A673 (cell line): Measurements from ENCODE around the gene GSG1. TPM values are rescaled to one million over a fixed set of nuclear protein-coding genes. Genes with fewer than 3 reads are reported as not detected.

Source experiments
- BruUV-seq: library from RNA; stranded (reverse); fragments of 400-500 nt; replicated peaks from 2 replicates; lab custom pipeline; 2021; lab: Mats Ljungman, UMichigan
- CTCF ChIA-PET: fragments of 300-600 bp; sonication (Branson Sonifier 250); formaldehyde crosslinking; loops from one replicate; lab custom pipeline; 2022; ENCODE audit warnings: antibody characterized with exemption; lab: Charles Lee
- POLR2A ChIA-PET: fragments of 300-600 bp; sonication (Branson Sonifier 250); formaldehyde crosslinking; loops from one replicate; lab custom pipeline; 2022; ENCODE audit warnings: antibody characterized with exemption; ENCODE audit not compliant: low non-redundant PET; lab: Charles Lee
- DNase-seq: peaks from one replicate; pipeline ENCODE4 v3.0.0-alpha.2; 2015; ENCODE audit warnings: low spot score
- H3K27ac ChIP-seq: fragments of 200-600 bp; sonication (generic); 2 replicates; pipeline ENCODE4 v1.5.1; 2016; ENCODE audit warnings: mixed run types, low read depth, mild to moderate bottlenecking, mixed read lengths, antibody characterized with exemption, low read length; ENCODE audit not compliant: poor library complexity, severe bottlenecking
- H3K27me3 ChIP-seq: fragments of 200-600 bp; sonication (generic); replicated peaks from 2 replicates; pipeline ENCODE4 v1.6.1; 2017; ENCODE audit warnings: mixed run types, low read depth, mild to moderate bottlenecking, mixed read lengths, antibody characterized with exemption, low read length; ENCODE audit not compliant: insufficient read depth, poor library complexity
- H3K36me3 ChIP-seq: fragments of 200-600 bp; sonication (generic); 2 replicates; pipeline ENCODE4 v1.6.1; 2016; ENCODE audit warnings: mixed run types, mild to moderate bottlenecking, mixed read lengths, antibody characterized with exemption, low read length; ENCODE audit not compliant: insufficient read depth, poor library complexity, severe bottlenecking
- H3K4me1 ChIP-seq: fragments of 200-600 bp; sonication (generic); 2 replicates; pipeline ENCODE4 v1.6.1; 2017; ENCODE audit warnings: mixed run types, mild to moderate bottlenecking, mixed read lengths, antibody characterized with exemption, low read length; ENCODE audit not compliant: insufficient read depth, poor library complexity, severe bottlenecking
- H3K4me3 ChIP-seq: fragments of 200-600 bp; sonication (generic); 2 replicates; pipeline ENCODE4 v1.5.1; 2016; ENCODE audit warnings: low read depth, mixed run types, mild to moderate bottlenecking, mixed read lengths, low read length; ENCODE audit not compliant: poor library complexity, severe bottlenecking
- H3K9me3 ChIP-seq: fragments of 200-600 bp; sonication (generic); 2 replicates; pipeline ENCODE4 v1.6.1; 2016; ENCODE audit warnings: mixed run types, low read depth, mild to moderate bottlenecking, mixed read lengths, antibody characterized with exemption, low read length; ENCODE audit not compliant: poor library complexity, severe bottlenecking
- CTCF ChIP-seq: fragments of 300-800, 200-600 bp; sonication (generic); conservative IDR thresholded peaks from 2 replicates; pipeline ENCODE4 v1.5.1; 2017; ENCODE audit warnings: low read depth, mild to moderate bottlenecking, antibody characterized with exemption, low read length, moderate library complexity, mixed read lengths
- EZH2 ChIP-seq: fragments of 200-600 bp; sonication (generic); IDR thresholded peaks from 2 replicates; pipeline ENCODE4 v1.6.1; 2017; ENCODE audit warnings: borderline replicate concordance, low read depth, mild to moderate bottlenecking, mixed read lengths, antibody characterized with exemption, low read length; ENCODE audit not compliant: poor library complexity, severe bottlenecking
- intact Hi-C: fragments of 100-400 bp; cut with micrococcal nuclease; formaldehyde crosslinking; loops from one replicate; pipeline ENCODE4 v1.10.0; 2022; ENCODE audit not compliant: unreplicated experiment
- total RNA-seq: library from RNA; stranded (reverse); gene quantifications from 2 replicates; pipeline ENCODE4 v1.2.3, GENCODE V29; 2021

GSG1 gene
- total RNA-seq, 1 experiment from 2014 or later = 0.24 TPM

GRCh38 chr12:13133886-13134285 lies 30.4 kb upstream of the GSG1 start:
- ChIA-PET POLR2A (no interaction called here), CTCF (no interaction called here)
- Histone ChIP-seq H3K27me3 (no peaks in the 10 kb centered on the region), H3K36me3 (no peaks in the 10 kb centered on the region), H3K4me3 (no peak overlapping the region), H3K27ac (no peak overlapping the region), H3K9me3 (no peaks in the 10 kb centered on the region), H3K4me1 (no peaks in the 10 kb centered on the region)
- no peak for DNase-seq
- no TSS peak for BruUV-seq
- intact Hi-C loops = no loop called here
- TF ChIP-seq EZH2 (no peak), CTCF (no peak)

GRCh38 chr12:13130981-13131380 lies 27.5 kb upstream of the GSG1 start:
- no peak for DNase-seq
- no peak overlapping the region for H3K27ac ChIP-seq
- BruUV-seq = no TSS peak
- H3K4me1 ChIP-seq = no peaks in the 10 kb centered on the region
- H3K36me3 ChIP-seq = no peaks in the 10 kb centered on the region
- H3K9me3 ChIP-seq = no peaks in the 10 kb centered on the region
- intact Hi-C loops = no loop called here
- TF ChIP-seq CTCF = no peak
- no peak for TF ChIP-seq EZH2
- ChIA-PET CTCF (no interaction called here), POLR2A (no interaction called here)
- no peaks in the 10 kb centered on the region for H3K27me3 ChIP-seq
- H3K4me3 ChIP-seq = no peak overlapping the region

GRCh38 chr12:13128291-13128965 lies 25.0 kb upstream of the GSG1 start:
- no peaks in the 10 kb centered on the region for H3K9me3 ChIP-seq
- no peaks in the 10 kb centered on the region for H3K4me1 ChIP-seq
- DNase-seq = peak; percentile 54
- ChIA-PET CTCF (no interaction called here), POLR2A (no interaction called here)
- TF ChIP-seq EZH2 (no peak), CTCF (no peak)
- H3K36me3 ChIP-seq = no peaks in the 10 kb centered on the region
- no peak overlapping the region for H3K4me3 ChIP-seq
- H3K27ac ChIP-seq = no peak overlapping the region
- BruUV-seq = no TSS peak
- intact Hi-C loops = no loop called here
- H3K27me3 ChIP-seq = no peaks in the 10 kb centered on the region
